DMS79 (cell line): ENCODE results near the gene SERAC1.
"Not testable (repeated sequence)": the region's sequence is repeated elsewhere in the genome, so short reads cannot be mapped to it uniquely, and the experiment has no call there.

ENCODE experiments used
- DNase-seq: peaks from one replicate; lab custom pipeline; 2025; lab: John Stamatoyannopoulos, UW

SERAC1 gene

GRCh38 chr6:158168040-158168289 is at the start of gene SERAC1:
TSS of gene SERAC1 (minus strand) at chr6:158168262. CDS start at chr6:158158363, 9,899 bp downstream.
- DNase-seq, result no peak

- peak; percentile 37 for DNase-seq
Measured at GRCh38 chr6:158213925-158214674, 46.0 kb upstream of the SERAC1 start.

- DNase-seq, result no peak
Measured at GRCh38 chr6:158211273-158212055, 43.4 kb upstream of the SERAC1 start.

DNA sequence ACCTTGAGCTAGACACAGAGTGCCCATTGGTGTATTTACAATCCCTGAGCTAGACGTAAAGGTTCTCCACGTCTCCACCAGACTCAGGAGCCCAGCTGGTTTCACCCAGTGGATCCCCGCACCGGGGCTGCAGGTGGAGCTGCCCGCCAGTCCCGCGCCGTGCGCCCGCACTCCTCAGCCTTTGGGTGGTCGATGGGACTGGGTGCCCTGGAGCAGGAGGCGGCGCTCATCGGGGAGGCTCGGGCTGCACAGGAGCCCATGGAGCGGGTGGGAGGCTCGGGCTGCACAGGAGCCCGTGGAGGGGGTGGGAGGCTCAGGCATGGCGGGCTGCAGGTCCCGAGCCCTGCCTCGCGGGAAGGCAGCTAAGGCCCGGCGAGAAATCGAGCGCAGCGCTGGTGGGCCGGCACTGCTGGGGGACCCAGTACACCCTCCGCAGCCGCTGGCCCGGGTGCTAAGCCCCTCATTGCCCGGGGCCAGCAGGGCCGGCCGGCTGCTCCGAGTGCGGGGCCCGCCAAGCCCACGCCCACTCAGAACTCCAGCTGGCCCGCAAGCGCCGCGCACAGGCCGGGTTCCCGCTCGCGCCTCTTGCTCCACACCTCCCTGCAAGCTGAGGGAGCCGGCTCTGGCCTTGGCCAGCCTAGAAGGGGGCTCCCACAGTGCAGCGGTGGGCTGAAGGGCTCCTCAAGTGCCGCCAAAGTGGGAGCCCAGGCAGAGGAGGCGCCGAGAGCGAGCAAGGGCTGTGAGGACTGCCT is 41.7 kb upstream of the SERAC1 start:
- not testable (repeated sequence) for DNase-seq

- DNase-seq, result not testable (repeated sequence)
Measured at GRCh38 chr6:158208226-158209030, 40.4 kb upstream of the SERAC1 start.

DNA sequence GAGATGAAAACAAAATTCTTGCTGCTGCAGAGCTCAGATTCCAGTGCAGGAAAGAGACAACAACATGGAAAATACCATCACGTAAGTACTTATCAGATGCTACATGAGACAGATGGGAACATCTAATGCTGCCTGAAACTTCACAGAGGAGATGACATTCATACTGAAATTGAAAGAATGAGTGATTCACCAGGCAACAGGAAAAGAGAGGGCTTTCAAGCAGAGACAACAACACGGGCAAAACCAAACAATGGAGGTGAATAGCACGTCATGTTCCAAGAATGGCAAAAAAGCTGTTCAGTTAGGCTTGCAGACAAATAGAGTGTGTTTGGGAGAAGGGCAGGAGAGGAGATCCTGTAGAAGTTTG is 39.3 kb upstream of the SERAC1 start:
- no peak for DNase-seq

DNA sequence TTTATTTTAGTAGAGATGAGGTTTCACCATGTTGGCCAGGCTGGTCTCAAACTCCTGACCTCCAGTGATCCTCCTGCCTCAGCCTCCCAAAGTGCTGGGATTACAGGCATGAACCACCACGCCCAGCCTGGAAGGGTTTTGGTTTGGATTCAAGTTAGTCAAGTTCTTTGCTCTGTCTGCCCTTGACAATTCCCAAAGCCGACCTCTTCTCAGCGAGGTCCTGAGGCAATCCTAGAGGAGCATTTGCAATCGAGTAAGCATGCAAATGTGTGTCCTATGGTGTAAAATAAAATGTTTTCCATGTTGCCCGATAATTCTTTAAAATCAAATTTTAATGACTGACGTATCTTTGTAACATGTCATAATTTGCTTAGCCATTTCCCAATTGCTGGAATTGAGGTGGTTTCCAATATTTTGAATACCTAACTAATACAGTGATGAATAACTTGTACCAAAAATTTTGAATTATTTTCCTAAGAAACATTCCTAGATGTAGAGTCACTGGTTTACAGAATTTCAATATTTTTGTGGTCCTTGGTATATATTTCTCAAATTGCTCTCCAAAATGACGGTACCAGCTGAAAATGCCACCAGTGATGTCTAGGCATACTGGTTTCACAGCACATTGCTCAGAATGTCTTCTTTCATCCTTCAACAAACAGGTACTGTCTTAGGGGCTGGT is 38.8 kb upstream of the SERAC1 start:
- DNase-seq, result no peak

DNA sequence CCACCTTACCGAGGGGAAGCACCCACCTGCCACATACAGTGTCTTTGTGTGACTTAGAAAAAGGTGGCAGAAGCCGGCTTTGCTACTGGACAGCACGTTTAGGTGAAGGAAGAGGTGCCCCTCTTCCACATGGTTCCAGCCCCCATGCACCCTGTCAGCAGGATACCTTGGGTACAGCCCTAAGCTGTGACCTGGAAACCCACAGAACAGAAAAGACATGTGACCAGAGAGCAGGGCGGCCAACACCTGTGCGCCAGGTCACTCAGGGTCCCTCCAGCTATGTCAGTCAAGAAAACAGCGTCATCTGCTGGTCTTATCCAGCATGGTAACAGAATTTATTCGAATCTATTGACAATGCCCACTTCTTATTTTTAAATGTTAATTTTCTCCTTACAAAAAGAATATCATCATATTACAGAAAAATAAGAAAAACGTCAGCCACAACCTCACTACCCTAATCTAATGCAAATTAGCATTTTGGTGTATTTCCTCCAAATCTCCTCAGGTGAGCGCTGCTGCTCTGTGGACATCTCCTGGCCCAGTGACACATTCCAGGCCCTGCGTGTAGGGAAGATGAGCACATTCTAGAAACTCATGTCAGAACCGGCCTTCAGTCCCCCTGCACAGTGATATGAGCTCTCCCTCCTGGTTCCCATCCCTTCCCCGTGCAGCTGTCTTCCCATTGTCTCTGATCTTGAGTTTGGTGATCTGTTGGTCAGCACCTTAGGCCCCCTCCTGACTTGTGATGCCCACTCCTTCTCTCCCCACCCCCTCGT is 37.3 kb upstream of the SERAC1 start:
- DNase-seq, result no peak

DNA sequence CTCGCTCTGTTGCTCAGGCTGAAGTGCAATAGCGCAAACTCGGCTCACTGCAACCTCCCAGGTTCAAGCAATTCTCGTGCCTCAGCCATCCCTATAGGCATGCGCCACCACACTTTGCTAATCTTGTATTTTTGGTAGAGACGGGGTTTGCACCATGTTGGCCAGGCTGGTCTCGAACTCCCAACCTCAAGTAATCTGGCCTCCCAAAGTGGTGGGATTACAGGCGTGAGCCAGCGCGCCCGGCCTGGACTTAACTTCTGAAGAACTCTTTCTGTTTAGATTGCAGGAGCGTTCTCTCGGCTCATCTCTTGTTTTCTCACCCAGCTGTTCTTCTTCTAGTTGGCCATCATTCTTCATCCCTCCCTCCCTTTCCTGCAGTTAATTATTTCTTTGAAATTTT is 30.4 kb upstream of the SERAC1 start:
- DNase-seq, result no peak

- DNase-seq, result no peak
Measured at GRCh38 chr6:158194487-158195280, 26.6 kb upstream of the SERAC1 start.

DNA sequence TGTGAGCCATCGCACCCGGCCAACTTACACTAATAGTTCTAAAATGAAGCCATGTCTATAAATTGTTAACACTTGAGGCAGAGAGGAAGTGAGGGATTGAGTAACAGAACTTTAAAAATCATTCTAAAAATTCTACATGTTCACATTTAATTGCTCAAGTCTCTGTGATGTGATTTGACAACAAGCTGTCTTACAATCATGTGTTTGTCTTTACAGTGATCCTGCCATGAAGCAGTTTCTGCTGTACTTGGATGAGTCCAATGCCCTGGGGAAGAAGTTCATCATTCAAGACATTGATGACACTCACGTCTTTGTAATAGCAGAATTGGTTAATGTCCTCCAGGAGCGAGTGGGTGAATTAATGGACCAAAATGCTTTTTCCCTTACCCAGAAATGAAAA is 23.7 kb upstream of the SERAC1 start:
- no peak for DNase-seq

- DNase-seq, result no peak
Measured at GRCh38 chr6:158191032-158191431, 23.0 kb upstream of the SERAC1 start.

GRCh38 chr6:158188591-158188990 is 20.5 kb upstream of the SERAC1 start:
- DNase-seq, result no peak

- no peak for DNase-seq
Measured at GRCh38 chr6:158185729-158186456, 17.8 kb upstream of the SERAC1 start.

GRCh38 chr6:158184608-158185007 is 16.5 kb upstream of the SERAC1 start:
- no peak for DNase-seq

DNA sequence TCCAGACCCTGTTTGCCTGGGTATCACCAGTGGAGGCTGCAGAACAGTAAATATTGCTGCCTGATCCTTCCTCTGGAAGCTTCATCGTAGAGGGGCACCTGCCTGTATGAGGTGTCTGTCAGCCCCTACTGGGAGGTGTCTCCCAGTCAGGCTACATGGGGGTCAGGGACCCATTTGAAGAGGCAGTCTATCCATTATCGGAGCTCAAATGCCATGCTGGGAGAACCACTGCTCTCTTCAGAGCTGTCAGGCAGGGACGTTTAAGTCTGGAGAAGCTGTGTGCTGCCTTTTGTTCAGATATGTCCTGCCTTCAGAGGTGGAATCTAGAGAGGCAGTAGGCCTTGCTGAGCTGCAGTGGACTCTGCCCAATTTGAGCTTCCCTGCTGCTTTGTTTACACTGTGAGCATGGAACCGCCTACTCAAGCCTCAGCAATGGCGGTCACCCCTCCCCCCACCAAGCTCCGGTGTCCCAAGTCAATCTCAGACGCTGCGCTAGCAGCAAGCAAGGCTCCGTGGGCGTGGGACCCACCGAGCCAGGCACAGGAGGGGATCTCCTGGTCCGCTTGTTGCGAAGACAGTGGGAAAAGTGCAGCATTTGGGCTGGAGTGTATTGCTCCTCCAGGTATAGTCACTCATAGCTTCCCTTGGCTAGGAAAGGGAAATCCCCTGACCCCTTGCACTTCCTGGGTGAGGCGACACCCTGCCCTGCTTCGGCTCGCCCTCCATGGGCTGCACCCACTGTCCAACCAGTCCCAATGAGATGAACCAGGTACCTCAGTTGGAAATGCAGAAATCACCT is 15.3 kb upstream of the SERAC1 start:
- not testable (repeated sequence) for DNase-seq

GRCh38 chr6:158177712-158178111 is 9.7 kb upstream of the SERAC1 start:
- DNase-seq, result not testable (repeated sequence)

DNA sequence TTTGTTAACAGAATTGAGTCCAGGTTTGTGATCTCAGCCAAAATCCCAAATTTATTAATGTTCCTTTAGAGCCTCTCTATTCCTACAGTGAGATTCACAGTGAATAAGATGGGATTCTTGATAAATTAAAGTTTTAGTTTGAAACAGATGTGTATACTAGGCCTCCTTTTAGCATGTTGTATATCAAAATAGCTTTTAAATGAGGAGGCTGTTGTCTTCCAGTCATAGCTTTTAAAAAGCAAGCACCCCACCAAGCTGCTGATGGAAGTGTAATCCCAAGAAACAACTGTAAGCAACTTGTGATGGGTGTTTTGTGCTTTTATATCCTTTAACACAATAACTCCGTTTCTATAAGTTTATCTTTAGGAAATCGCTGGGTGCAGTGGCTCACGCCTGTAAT is 7.0 kb upstream of the SERAC1 start:
- no peak for DNase-seq
